Upper lobe of right lung (tissue), 1 donor: Measurements from ENCODE around the gene COLEC12. TPM values are rescaled to one million over a fixed set of nuclear protein-coding genes. Genes with fewer than 3 reads are reported as not detected.

Experiments
- ATAC-seq: fragments of 200-7000 bp; cut with Tn5 transposase; one replicate; pipeline ENCODE4 v1.9.1; 2020; ENCODE audit warnings: mild to moderate bottlenecking, moderate library complexity
- DNase-seq: peaks from one replicate; pipeline ENCODE4 v3.0.0-alpha.2; 2020
- H3K27ac ChIP-seq: fragments of 200-600 bp; one replicate; pipeline ENCODE4 v1.8.0; 2022
- H3K27me3 ChIP-seq: fragments of 200-600 bp; one replicate; pipeline ENCODE4 v1.8.0; 2022; ENCODE audit warnings: mild to moderate bottlenecking
- H3K36me3 ChIP-seq: fragments of 200-600 bp; one replicate; pipeline ENCODE4 v1.8.0; 2022
- H3K4me1 ChIP-seq: fragments of 200-600 bp; one replicate; pipeline ENCODE4 v1.8.0; 2022
- H3K4me3 ChIP-seq: fragments of 200-600 bp; one replicate; pipeline ENCODE4 v1.8.0; 2022; ENCODE audit warnings: mild to moderate bottlenecking
- H3K9me3 ChIP-seq: fragments of 200-600 bp; one replicate; pipeline ENCODE4 v1.8.0; 2022
- intact Hi-C: fragments of 100-400 bp; cut with DNase I; formaldehyde crosslinking; loops from one replicate; pipeline ENCODE4 v1.11.0; 2022
- total RNA-seq: library from RNA; stranded (reverse); fragmentation: NEBNext Ultra II Directional; extraction: Animal tissue kit (Norgen Biotek cat#: 25700); gene quantifications from one replicate; pipeline ENCODE4 v1.2.1, GENCODE V29; 2021
- TF ChIP-seq, protein P1 (sequence below): fragments of 200-600 bp; IDR thresholded peaks from one replicate; pipeline ENCODE4 v1.8.0; 2022; ENCODE audit warnings: antibody characterized with exemption
- donor health status: DM: no; HTN: yes; CAD: no; lungs with severe emphysema.

The COLEC12 gene
- total RNA-seq, 1 donor from 2014 or later: 55.2 TPM

DNA sequence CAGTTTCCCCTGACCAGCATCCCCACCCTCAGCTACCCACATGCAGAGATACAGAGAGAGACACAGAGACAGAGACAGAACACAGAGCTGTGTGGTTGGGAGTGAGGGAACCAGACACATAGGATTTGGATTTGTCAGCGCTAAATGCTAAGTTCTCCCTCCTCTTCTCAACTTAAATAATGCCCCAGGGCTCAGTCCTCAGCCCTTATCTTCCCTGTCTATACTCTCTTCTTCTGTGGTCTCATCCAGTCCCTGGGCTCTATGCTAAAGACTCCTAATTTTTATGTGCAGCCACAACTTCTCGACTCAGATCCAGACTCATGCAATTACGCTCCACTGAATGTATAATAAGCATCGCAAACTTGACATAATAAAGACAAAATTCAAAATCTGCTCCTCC, 47.1 kb downstream of the COLEC12 start:
- no peaks in the 10 kb centered on the region for H3K9me3 ChIP-seq
- H3K27me3 ChIP-seq: no peaks in the 10 kb centered on the region
- H3K4me3 ChIP-seq: no peak overlapping the region
- H3K4me1 ChIP-seq: peaks cover 22% of the 10 kb centered on the region
- no peak overlapping the region for H3K27ac ChIP-seq
- intact Hi-C loops: no loop called here
- TF ChIP-seq, protein P1, sequence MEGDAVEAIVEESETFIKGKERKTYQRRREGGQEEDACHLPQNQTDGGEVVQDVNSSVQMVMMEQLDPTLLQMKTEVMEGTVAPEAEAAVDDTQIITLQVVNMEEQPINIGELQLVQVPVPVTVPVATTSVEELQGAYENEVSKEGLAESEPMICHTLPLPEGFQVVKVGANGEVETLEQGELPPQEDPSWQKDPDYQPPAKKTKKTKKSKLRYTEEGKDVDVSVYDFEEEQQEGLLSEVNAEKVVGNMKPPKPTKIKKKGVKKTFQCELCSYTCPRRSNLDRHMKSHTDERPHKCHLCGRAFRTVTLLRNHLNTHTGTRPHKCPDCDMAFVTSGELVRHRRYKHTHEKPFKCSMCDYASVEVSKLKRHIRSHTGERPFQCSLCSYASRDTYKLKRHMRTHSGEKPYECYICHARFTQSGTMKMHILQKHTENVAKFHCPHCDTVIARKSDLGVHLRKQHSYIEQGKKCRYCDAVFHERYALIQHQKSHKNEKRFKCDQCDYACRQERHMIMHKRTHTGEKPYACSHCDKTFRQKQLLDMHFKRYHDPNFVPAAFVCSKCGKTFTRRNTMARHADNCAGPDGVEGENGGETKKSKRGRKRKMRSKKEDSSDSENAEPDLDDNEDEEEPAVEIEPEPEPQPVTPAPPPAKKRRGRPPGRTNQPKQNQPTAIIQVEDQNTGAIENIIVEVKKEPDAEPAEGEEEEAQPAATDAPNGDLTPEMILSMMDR: no peak
- DNase-seq (no peak), ATAC-seq (no peak)
- H3K36me3 ChIP-seq: no peaks in the 10 kb centered on the region

DNA sequence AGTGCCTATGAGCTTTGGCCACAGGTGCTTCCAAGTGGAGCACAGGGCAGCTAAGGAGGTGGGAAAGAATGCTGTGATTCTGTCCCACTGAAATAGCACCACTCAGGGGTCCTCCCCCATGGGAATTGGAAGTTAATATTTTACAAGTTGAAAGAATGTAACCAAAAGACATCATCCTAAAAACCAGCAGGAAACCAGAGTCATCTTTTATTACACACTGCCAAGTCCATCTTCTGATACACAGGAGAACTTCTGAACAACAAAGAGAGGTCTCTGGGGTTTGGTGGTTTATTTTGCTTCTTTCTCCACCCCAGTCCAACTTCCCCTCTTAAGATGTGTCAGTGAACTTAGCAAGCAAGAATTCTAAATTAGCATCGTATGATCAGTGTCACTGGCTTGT, 47.7 kb downstream of the COLEC12 start:
- no peak for DNase-seq
- H3K27ac ChIP-seq: no peak overlapping the region
- no peak for ATAC-seq
- no peaks in the 10 kb centered on the region for H3K27me3 ChIP-seq
- H3K4me1 ChIP-seq: peaks cover 16% of the 10 kb centered on the region
- intact Hi-C loops: no loop called here
- TF ChIP-seq, protein P1: no peak
- no peak overlapping the region for H3K4me3 ChIP-seq
- H3K36me3 ChIP-seq: no peaks in the 10 kb centered on the region
- no peaks in the 10 kb centered on the region for H3K9me3 ChIP-seq

DNA sequence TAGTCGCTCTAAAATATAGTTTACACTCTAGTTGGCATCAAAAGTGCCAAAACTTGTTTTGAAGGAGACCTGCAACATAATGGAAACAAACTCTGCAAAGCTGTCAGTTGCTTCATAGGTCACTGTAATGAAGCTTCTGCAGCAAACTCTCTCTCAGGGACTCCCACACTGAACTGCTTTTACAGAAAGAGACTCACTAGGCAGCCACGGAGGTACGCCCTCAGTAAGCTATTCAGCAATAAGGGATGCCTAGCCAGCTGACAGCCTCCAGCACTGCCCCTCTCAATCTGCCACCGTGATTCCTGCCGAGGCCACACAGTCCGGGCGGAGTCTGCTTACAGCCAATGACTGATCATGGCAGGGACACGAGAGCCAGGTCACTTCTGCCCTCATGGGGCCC, 51.1 kb downstream of the COLEC12 start:
- TF ChIP-seq, protein P1: no peak
- intact Hi-C loops: no loop called here
- Histone ChIP-seq H3K4me3 (no peak overlapping the region), H3K27me3 (no peaks in the 10 kb centered on the region), H3K9me3 (no peaks in the 10 kb centered on the region), H3K4me1 (peaks cover 25% of the 10 kb centered on the region), H3K36me3 (no peaks in the 10 kb centered on the region), H3K27ac (peak overlapping the region; percentile 8)
- ATAC-seq (peak; percentile 89), DNase-seq (peak; percentile 77)

DNA sequence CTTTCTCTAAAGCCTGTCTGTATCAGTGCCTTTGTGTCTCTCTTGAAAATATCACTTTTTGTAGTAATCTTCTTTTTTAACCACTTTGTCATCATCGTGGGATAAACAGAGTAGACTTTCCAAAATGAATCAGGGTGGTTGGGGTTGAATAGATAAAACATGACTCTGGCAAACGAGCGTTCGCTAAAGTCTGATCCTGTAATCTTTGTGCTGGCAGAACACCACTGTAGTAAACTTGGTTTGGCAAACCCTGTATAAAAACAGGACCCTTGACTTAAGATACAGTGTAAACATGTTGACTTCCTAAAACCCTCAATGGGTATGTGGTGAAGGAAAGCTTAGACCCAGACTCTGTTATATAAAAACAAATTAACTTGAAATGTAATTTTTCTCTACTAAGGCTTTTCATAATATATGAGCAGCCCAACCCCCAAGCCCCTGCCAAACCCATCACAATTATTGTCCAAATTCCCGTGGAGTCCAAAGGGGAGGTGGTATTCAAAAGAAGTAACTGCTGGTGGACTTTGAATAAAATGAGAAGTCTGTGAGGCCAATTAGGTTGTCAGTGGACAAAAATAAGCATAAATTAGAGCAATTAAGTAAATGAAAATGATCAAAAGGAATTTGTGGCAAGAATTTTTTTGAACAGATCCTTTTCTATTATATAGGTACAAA, 52.2 kb downstream of the COLEC12 start:
- intact Hi-C loops: no loop called here
- TF ChIP-seq, protein P1: no peak
- no peaks in the 10 kb centered on the region for H3K27me3 ChIP-seq
- no peak overlapping the region for H3K4me3 ChIP-seq
- no peaks in the 10 kb centered on the region for H3K36me3 ChIP-seq
- H3K9me3 ChIP-seq: no peaks in the 10 kb centered on the region
- ATAC-seq (no peak), DNase-seq (no peak)
- H3K4me1 ChIP-seq: peaks cover 25% of the 10 kb centered on the region
- no peak overlapping the region for H3K27ac ChIP-seq

DNA sequence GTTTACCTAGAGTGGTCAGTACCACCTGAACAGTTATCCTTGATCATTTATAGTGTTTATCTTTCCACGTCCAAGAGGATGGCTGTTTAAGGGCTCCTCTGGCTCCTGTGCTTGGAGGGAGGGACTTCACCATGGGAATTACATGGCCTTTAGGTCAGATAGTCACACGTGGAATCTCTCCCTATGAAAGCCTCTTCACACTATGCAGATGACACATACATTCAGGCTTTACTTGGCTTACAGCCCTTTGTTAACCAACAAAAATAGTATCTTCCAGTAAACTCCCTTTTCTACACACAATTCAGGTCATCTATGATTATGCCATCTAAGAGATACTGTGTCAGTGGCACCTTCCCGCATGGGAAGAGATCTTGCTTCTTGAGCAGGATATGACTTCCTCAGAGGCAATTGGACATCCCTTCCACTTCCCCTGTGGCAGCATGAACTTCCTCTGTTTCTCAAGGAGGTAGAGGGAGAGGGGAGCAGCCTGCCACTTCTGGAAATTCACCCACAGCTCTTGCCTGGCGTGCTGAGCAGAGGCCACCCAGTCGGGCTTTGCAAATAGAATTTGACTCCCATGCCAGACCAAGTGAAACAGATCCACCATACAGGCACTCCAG, 53.5 kb downstream of the COLEC12 start:
- Histone ChIP-seq H3K9me3 (no peaks in the 10 kb centered on the region), H3K27ac (no peak overlapping the region), H3K4me3 (no peak overlapping the region), H3K4me1 (peaks cover 25% of the 10 kb centered on the region), H3K36me3 (no peaks in the 10 kb centered on the region), H3K27me3 (no peaks in the 10 kb centered on the region)
- intact Hi-C loops: no loop called here
- TF ChIP-seq, protein P1: no peak
- ATAC-seq (peak; percentile 71), DNase-seq (no peak)
